Endothelial cell of umbilical vein (primary cell): ENCODE measurements around the gene TRIM3. TPM values are rescaled to one million over a fixed set of nuclear protein-coding genes. Genes with fewer than 3 reads are reported as not detected.

Source experiments
- BruUV-seq: library from RNA; stranded (reverse); fragments of 400-500 nt; replicated peaks from 2 replicates; lab custom pipeline; 2021; lab: Mats Ljungman, UMichigan
- CTCF ChIA-PET: fragments of 300-600, 350-600 bp; sonication (Branson Sonifier 250); formaldehyde crosslinking; loops from one replicate; lab custom pipeline; 2021; ENCODE audit warnings: antibody characterized with exemption, inconsistent platforms; lab: Charles Lee
- POLR2A ChIA-PET: fragments of 300-600, 350-600 bp; sonication (Branson Sonifier 250); formaldehyde crosslinking; loops from one replicate; lab custom pipeline; 2021; ENCODE audit warnings: antibody characterized with exemption, inconsistent platforms; lab: Charles Lee
- DNase-seq: peaks from one replicate; pipeline ENCODE4 v3.0.0-alpha.2; 2011; ENCODE audit warnings: low read depth, low spot score
- FAIRE-seq: peaks from 2 replicates; lab custom pipeline; 2011; peaks lifted over from hg19 to GRCh38; lab: Jason Lieb, UNC
- H2AFZ ChIP-seq: 2 replicates; pipeline ENCODE4 v1.6.0; 2012; ENCODE audit warnings: low read depth, low read length, control low read depth, inconsistent platforms
- H3K27ac ChIP-seq: 2 replicates; pipeline ENCODE4 v1.5.1; 2011; ENCODE audit warnings: low read depth, mild to moderate bottlenecking, control low read depth, low read length, moderate library complexity; ENCODE audit not compliant: insufficient read depth
- H3K27me3 ChIP-seq, 2 experiments: 2 replicates each; pipeline versions ENCODE4 v1.6.0 to v1.6.1; 2011; ENCODE audit warnings: low read length in 2 of 2, mixed read lengths in 1 of 2; ENCODE audit not compliant: control insufficient read depth in 2 of 2, insufficient read depth in 2 of 2
- H3K36me3 ChIP-seq, 2 experiments: 2 replicates in 1 of 2; 3 replicates in 1 of 2; pipeline ENCODE4 v1.5.1; 2011; ENCODE audit warnings: low read length in 2 of 2, mild to moderate bottlenecking in 1 of 2, moderate library complexity in 1 of 2; ENCODE audit not compliant: control insufficient read depth in 2 of 2, insufficient read depth in 2 of 2; ENCODE audit errors: extremely low read depth in 1 of 2
- H3K4me1 ChIP-seq: 3 replicates; pipeline ENCODE4 v1.5.1; 2011; ENCODE audit warnings: mild to moderate bottlenecking, low read length; ENCODE audit not compliant: control insufficient read depth, insufficient read depth; ENCODE audit errors: extremely low read depth
- H3K4me2 ChIP-seq: 2 replicates; pipeline ENCODE4 v1.6.1; 2011; ENCODE audit warnings: low read length, control low read depth, mixed read lengths; ENCODE audit not compliant: insufficient read depth
- H3K4me3 ChIP-seq, 3 experiments: fragments of 200-600 bp in 1 of 3; sonication (generic), shearing (Covaris generic) in 1 of 3; replicated peaks in 1 of 3; 2 replicates each; pipeline ENCODE4 v1.5.1; 2011 to 2016; ENCODE audit warnings: control low read depth in 3 of 3, low read length in 3 of 3, mild to moderate bottlenecking in 2 of 3, inconsistent platforms in 1 of 3, low read depth in 1 of 3, moderate library complexity in 1 of 3; ENCODE audit not compliant: insufficient read depth in 1 of 3
- H3K79me2 ChIP-seq: 2 replicates; pipeline ENCODE4 v1.6.0; 2012; ENCODE audit warnings: low read length, inconsistent platforms; ENCODE audit not compliant: control insufficient read depth, insufficient read depth
- H3K9ac ChIP-seq: replicated peaks from 2 replicates; pipeline ENCODE3; 2011; ENCODE audit warnings: low read length, control low read depth; ENCODE audit not compliant: insufficient read depth; ENCODE audit errors: extremely low read depth
- H3K9me1 ChIP-seq: replicated peaks from 3 replicates; pipeline ENCODE4 v1.6.0; 2011; ENCODE audit warnings: mild to moderate bottlenecking, low read length; ENCODE audit not compliant: control insufficient read depth, insufficient read depth; ENCODE audit errors: extremely low read depth
- H3K9me3 ChIP-seq: replicated peaks from 2 replicates; pipeline ENCODE4 v1.5.1; 2012; ENCODE audit warnings: low read length, inconsistent platforms; ENCODE audit not compliant: control insufficient read depth, insufficient read depth
- H4K20me1 ChIP-seq: replicated peaks from 2 replicates; pipeline ENCODE3; 2011; ENCODE audit warnings: mild to moderate bottlenecking, low read length; ENCODE audit not compliant: control insufficient read depth, insufficient read depth; ENCODE audit errors: extremely low read depth
- EZH2 ChIP-seq: IDR thresholded peaks from 2 replicates; pipeline ENCODE4 v1.6.1; 2012; ENCODE audit warnings: borderline replicate concordance, low read depth, mild to moderate bottlenecking, moderate library complexity, low read length, inconsistent platforms; ENCODE audit not compliant: severe bottlenecking
- FOS ChIP-seq: IDR thresholded peaks from 2 replicates; pipeline ENCODE4 v1.6.1; 2011; ENCODE audit warnings: mild to moderate bottlenecking, low read length, moderate library complexity, borderline replicate concordance; ENCODE audit not compliant: insufficient read depth
- GATA2 ChIP-seq: IDR thresholded peaks from 2 replicates; pipeline ENCODE4 v1.7.0; 2011; ENCODE audit warnings: low read depth, mild to moderate bottlenecking, moderate library complexity, mixed read lengths, low read length; ENCODE audit not compliant: insufficient read length, insufficient read depth
- JUN ChIP-seq: IDR thresholded peaks from 2 replicates; pipeline ENCODE4 v1.6.1; 2011; ENCODE audit warnings: borderline replicate concordance, low read depth; ENCODE audit not compliant: insufficient read length, insufficient read depth
- MYC ChIP-seq: IDR thresholded peaks from one replicate; pipeline ENCODE4 v1.6.1; 2011; ENCODE audit warnings: mild to moderate bottlenecking, low read depth, low read length
- POLR2A ChIP-seq: IDR thresholded peaks from 2 replicates; pipeline ENCODE4 v1.6.1; 2012; ENCODE audit warnings: low read depth, mild to moderate bottlenecking, control low read depth, low read length
- POLR2AphosphoS5 ChIP-seq: IDR thresholded peaks from 2 replicates; pipeline ENCODE4 v1.6.1; 2012; ENCODE audit warnings: low read depth, mild to moderate bottlenecking, control low read depth, low read length, moderate library complexity; ENCODE audit not compliant: insufficient read depth
- dilution Hi-C: fragments of 300-500 bp; cut with MboI; formaldehyde crosslinking; loops from one replicate; pipeline ENCODE4 v1.15.0; 2019; ENCODE audit warnings: low sequenced_read_pairs; ENCODE audit not compliant: extremely low pct_ligation_motif_present
- intact Hi-C: fragments of 100-400 bp; cut with micrococcal nuclease; formaldehyde crosslinking; loops from one replicate; pipeline ENCODE4 v1.10.0; 2022
- polyA plus RNA-seq, 4 experiments: library from polyadenylated mRNA; depleted of rRNA in 3 of 4; stranded (reverse) in 3 of 4; unstranded in 1 of 4; fragments of >200 nt; gene quantifications; 2 replicates each; pipeline versions ENCODE4 v1.2.1 to v1.2.3, GENCODE V29; 2011 to 2012; ENCODE audit warnings: missing spikeins in 1 of 4
- total RNA-seq: library from RNA; stranded (reverse); gene quantifications from 2 replicates; pipeline ENCODE4 v1.2.3, GENCODE V29; 2021
- TF ChIP-seq, protein P1 (sequence below), 2 donors: IDR thresholded peaks; 1 replicate in 1 of 2; 2 replicates in 1 of 2; pipeline ENCODE4 v1.5.1; 2011; ENCODE audit warnings: low read length in 2 of 2, mild to moderate bottlenecking in 2 of 2, moderate library complexity in 2 of 2, control low read depth in 1 of 2, inconsistent platforms in 1 of 2, low read depth in 1 of 2; ENCODE audit not compliant: insufficient read depth in 1 of 2; ENCODE audit errors: extremely low read depth in 1 of 2
- TF ChIP-seq, protein P2 (sequence below): IDR thresholded peaks from 2 replicates; pipeline ENCODE4 v1.6.1; 2011; ENCODE audit not compliant: insufficient read depth, insufficient read length

Gene TRIM3
- total and polyA plus RNA-seq, 2 donors (not counting 3 experiments of a cell fraction or from before 2014, with no cell fraction given): 21.8 to 29.2 TPM

DNA sequence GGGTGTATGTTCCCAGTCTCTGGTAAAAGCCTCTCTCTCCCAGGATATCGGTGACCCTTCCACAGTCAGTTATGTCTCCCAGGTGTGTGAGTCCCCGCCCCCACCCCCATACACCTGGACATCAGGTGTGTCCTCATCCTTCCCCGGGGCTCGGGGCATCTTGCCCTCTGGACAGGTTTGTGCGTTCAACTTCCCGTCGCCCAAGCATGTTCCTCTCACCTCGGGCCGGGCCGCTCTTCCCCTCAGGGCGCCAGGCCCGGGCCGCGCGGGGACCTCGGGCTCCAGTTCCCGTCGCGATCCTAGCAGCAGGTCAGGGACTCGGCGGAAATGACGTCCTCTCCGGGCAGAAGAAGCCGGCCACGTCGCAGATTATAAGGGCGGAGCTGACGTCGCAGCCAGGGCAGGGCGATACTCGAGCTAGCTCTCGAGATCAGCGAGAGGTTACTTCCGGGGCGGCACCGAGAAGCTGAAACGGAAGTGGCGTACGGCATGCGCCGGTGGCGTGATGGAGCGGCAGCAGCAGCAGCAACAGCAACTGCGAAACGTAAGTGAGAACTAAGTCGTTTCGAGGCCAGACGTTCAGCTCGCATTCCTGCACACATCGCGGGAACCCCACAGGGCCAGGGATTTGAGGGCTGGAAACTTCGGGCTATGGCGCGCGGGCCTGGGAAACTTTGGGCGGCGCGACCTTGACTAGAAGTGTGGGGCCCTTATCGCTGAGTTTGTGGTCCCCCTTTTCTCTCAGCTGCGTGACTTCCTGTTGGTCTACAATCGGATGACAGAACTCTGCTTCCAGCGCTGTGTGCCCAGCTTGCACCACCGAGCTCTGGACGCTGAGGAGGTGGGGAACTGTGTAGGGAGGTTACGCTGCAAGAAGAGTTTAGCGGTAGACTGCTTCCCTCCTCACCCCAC is 7.5 kb upstream of the TRIM3 start, which contains the start of the genes ARFIP2 and TIMM10B:
TSS of gene ARFIP2 (minus strand) at position 320 of the 912 bp plus-strand sequence. CDS start 910 bp downstream, outside the sequence.
TSS of gene TIMM10B (plus strand) at position 490 of the 912 bp plus-strand sequence. CDS start at position 506, 16 bp downstream.
- DNase-seq (peak; percentile 98), FAIRE-seq (peak; percentile 100)
- Histone ChIP-seq H3K9ac (peak within 1 kb of the TSS; percentile 70), H2AFZ (peak within 1 kb of the TSS; percentile 6), H3K9me3 (no peaks in the 10 kb centered on the region), H3K27me3 (no peaks in the 10 kb centered on the region), H3K79me2 (peaks cover 36% of the 10 kb centered on the region), H3K4me3 (peak within 1 kb of the TSS; percentile 19 to 65 (median 57)), H4K20me1 (no peaks in the 10 kb centered on the region), H3K9me1 (no peaks in the 10 kb centered on the region), H3K4me2 (peak within 1 kb of the TSS; percentile 85), H3K36me3 (peaks cover 7 to 21% of the 10 kb centered on the region in 2 experiments), H3K27ac (peak within 1 kb of the TSS; percentile 72), H3K4me1 (peaks cover 18% of the 10 kb centered on the region)
- TSS peak; percentile 50 for BruUV-seq
- TF ChIP-seq POLR2AphosphoS5: peak; percentile 83
- TF ChIP-seq, protein P1, sequence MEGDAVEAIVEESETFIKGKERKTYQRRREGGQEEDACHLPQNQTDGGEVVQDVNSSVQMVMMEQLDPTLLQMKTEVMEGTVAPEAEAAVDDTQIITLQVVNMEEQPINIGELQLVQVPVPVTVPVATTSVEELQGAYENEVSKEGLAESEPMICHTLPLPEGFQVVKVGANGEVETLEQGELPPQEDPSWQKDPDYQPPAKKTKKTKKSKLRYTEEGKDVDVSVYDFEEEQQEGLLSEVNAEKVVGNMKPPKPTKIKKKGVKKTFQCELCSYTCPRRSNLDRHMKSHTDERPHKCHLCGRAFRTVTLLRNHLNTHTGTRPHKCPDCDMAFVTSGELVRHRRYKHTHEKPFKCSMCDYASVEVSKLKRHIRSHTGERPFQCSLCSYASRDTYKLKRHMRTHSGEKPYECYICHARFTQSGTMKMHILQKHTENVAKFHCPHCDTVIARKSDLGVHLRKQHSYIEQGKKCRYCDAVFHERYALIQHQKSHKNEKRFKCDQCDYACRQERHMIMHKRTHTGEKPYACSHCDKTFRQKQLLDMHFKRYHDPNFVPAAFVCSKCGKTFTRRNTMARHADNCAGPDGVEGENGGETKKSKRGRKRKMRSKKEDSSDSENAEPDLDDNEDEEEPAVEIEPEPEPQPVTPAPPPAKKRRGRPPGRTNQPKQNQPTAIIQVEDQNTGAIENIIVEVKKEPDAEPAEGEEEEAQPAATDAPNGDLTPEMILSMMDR (IDR thresholded peaks at IDR 0.05; ENCODE audit: extremely low read depth in 1 of 2, insufficient read depth in 1 of 2, low read depth in 1 of 2, low read length in 2 of 2): no peak
- TF ChIP-seq POLR2A: peak; percentile 70
- no peak for TF ChIP-seq GATA2
- TF ChIP-seq, protein P2, sequence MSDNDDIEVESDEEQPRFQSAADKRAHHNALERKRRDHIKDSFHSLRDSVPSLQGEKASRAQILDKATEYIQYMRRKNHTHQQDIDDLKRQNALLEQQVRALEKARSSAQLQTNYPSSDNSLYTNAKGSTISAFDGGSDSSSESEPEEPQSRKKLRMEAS: peak; percentile 78
- no peak for TF ChIP-seq JUN
- TF ChIP-seq FOS: no peak
- TF ChIP-seq MYC: peak; percentile 86
- TF ChIP-seq EZH2: no peak
- ChIA-PET CTCF (interaction anchor here (0.7 to 2.6 kb wide), 16 partner anchors 9 to 276 kb away, joined by 3 to 28 read pairs (median 4); partner anchors contain the start of genes APBB1 and MRPL17), POLR2A (interaction anchor here (0.7 to 1.6 kb wide), 4 partner anchors 9 to 103 kb away, joined by 3 to 8 read pairs (median 4); no protein-coding TSS in a partner anchor)
- dilution Hi-C loops: no loop called here
- intact Hi-C loops: loop anchor here (1.0 to 2.0 kb wide), 7 partner anchors 8 to 214 kb away; partner anchors contain the start of genes APBB1, MRPL17, SMPD1 and TAF10
